HTR-8/SVneo (cell line): Measurements from ENCODE around the gene REM2.

Source experiments
- DNase-seq: peaks from one replicate; pipeline ENCODE4 v3.0.0; 2011; ENCODE audit warnings: low spot score, mixed read lengths; ENCODE audit not compliant: insufficient read length
- FAIRE-seq: peaks from 2 replicates; lab custom pipeline; 2011; peaks lifted over from hg19 to GRCh38; lab: Jason Lieb, UNC

The REM2 gene, protein sequence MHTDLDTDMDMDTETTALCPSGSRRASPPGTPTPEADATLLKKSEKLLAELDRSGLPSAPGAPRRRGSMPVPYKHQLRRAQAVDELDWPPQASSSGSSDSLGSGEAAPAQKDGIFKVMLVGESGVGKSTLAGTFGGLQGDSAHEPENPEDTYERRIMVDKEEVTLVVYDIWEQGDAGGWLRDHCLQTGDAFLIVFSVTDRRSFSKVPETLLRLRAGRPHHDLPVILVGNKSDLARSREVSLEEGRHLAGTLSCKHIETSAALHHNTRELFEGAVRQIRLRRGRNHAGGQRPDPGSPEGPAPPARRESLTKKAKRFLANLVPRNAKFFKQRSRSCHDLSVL

DNA sequence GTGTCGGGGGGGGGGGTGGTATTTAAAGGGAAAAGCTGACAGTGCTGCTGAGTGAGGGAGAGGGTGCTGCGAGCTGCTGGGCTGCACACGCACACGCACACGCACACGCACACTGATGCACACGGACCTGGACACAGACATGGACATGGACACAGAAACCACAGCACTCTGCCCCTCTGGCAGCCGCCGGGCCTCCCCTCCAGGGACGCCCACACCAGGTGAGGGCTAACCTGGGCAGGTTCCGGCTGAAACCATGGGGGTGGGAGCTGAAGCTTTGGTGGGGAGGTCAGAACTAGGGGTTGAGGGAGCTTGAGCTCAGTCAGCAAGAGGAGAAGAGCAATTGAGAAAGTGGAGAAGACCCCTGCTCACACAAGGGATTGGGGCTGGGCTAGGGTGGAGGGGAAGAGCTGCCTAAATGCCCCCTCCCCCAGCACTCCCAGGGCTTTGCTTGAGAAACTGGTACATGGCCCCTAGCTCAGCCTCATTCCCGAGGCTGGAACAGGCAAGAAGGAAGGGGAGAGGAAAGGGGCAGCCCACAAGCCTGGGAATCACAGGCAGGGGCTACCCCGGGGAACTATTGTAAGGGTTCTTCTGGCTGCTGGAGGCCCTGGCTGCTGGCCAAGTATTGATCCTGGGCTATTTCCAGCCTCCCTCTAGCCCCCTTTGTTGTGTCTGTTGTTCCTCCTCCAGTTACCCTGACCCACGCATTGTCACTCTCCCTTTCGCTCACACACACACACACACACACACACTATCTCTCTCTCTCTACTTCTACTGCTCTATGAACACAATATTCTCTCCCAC lies at the start of gene REM2:
TSS of gene REM2 (plus strand) at position 50 of the 804 bp plus-strand sequence. CDS start at position 116, 66 bp downstream.
- FAIRE-seq, result no peak
- DNase-seq, result no peak

DNA sequence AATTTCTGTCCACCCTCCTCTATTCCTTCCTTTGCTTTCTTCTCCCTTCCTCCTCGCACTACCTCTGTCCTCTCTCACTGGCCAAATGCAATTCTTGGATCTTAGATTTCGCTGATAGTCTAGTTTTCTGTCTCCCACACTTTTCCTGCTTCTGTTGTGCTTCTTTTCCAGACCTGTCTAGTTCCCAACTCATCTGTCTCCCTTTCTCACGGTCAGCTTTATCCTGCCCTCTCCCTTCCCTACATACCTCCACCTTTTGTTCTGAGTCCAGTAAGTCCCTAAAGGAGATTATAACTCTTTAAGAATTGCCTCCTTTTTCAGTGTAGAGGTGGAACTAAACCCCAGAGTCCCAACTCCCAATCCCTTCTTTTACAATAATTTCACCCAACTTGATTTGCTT lies 47.5 kb upstream of the REM2 start:
- no peak for DNase-seq

DNA sequence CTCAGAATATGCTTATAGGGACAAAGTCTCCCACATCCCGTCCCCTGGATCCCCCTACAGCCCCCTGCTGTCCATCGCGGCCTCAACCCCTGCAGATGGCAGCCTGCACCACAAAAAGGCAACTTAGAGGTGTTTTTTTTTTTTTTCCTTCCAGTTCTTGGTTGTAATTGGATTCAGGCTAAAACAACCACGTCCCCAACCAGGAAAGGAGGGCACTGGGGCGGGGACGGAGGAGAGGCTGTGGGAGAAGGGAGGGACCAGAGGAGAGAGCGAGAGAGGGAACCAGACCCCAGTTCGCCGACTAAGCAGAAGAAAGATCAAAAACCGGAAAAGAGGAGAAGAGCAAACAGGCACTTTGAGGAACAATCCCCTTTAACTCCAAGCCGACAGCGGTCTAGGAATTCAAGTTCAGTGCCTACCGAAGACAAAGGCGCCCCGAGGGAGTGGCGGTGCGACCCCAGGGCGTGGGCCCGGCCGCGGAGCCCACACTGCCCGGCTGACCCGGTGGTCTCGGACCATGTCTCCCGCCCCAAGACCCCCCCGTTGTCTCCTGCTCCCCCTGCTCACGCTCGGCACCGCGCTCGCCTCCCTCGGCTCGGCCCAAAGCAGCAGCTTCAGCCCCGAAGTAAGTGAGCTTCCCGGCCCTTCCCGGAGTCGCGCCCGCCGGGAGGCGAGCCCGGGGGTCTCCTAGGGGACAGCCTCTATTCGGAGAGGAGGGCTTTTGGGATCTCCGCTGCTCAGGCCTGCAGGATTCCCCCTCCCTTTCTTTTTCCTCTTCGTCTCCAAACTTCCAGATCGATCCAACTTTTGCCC lies 46.5 kb upstream of the REM2 start, which contains the start of gene MMP14:
TSS of gene MMP14 (plus strand) at position 285 of the 813 bp plus-strand sequence. CDS start at position 518, 233 bp downstream.
- FAIRE-seq (no peak), DNase-seq (peak; percentile 58)

More for the DNA sequence above, 47.5 kb upstream of the REM2 start:
- FAIRE-seq, result no peak

DNA sequence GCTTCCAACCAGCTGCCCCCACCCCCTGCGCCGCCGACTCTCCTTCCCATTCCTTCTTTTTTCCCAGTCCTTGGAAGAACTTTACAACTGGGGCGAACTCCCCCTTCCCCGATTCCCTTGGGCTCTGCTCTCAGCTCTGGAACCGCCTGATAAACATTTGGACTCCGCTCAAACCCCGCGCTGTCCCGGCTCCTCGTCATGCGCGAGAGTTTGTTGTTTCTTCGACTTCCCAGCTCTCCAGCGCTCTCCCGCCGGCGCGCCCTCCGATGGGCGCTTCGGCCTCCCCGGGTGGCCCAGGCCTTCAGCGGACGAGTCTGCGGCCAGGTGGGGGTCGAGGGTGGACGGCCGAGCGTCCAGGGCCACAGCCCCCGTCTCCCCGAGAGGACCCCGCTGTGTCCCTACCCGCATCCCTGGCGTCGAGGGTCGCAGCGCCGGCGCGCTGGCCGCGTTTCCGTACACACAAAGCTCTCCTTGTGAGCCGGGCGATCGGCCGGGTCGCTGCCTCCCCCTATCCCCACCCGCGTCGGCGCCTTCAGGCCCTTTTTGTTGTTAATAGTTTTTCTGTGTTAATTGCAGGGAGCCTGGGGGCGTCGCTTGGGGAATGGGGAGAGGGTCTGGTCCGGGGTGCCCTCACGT lies 45.8 kb upstream of the REM2 start:
- no peak for FAIRE-seq
- peak; percentile 19 for DNase-seq

DNA sequence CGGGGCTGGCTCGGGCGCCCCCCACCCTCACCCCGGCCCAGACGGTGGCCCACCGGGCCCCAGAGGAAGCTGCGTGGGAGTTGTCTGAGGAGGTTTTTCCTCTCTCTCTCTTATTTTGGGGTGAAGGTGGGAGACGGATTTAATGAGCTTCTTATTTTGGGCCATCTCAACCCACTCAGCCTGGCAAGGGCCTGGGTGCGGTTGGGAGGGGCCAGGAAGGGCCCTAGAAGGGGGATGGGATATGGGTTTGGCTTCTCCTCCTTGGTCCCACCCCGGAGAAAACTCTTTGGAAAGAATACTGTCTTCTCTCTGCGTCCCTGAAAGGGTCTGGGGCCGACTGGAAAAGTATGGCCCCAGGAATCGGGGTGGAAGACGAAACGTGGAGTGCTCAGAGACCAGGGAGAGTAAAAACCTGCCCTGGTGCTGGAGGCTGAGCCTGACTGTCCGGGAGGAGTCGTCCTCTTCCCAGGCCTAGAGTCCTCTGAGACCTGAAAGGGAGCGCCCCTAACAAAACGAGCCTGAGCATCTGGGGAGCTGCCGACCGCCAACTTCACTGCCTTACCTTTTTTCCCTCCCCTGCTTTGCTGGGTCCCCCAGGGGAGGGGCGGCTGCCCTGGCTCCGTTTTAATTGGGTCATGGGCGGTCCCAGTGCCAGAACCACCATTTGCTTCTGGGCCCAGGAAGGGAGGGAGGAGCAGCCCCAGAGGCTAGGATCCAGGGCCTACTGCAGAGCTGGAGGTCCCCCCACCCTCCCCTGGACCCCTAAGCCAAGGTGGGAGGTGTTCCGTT lies 45.1 kb upstream of the REM2 start:
- DNase-seq, result no peak
- FAIRE-seq, result no peak

DNA sequence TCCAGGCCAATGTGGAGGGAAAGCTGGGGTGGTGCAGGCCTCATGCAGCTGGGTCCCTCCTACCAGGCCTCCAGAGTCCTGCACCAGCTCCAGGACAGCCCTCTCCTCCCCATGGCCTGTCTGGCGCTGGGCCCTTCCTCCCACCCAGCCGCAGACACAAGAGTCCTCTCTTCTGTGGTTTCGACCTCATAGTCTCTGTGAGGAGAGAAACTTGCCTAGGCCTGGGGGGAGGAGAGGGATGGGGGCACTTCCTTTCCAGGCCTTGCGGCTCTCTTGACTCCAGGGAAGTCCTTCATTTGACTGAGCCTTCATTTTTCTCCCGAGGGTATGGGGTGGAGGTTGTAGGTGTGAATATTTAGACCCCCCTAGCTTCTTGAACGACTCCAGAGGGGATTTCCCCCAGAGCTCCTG lies 44.4 kb upstream of the REM2 start:
- no peak for DNase-seq

DNA sequence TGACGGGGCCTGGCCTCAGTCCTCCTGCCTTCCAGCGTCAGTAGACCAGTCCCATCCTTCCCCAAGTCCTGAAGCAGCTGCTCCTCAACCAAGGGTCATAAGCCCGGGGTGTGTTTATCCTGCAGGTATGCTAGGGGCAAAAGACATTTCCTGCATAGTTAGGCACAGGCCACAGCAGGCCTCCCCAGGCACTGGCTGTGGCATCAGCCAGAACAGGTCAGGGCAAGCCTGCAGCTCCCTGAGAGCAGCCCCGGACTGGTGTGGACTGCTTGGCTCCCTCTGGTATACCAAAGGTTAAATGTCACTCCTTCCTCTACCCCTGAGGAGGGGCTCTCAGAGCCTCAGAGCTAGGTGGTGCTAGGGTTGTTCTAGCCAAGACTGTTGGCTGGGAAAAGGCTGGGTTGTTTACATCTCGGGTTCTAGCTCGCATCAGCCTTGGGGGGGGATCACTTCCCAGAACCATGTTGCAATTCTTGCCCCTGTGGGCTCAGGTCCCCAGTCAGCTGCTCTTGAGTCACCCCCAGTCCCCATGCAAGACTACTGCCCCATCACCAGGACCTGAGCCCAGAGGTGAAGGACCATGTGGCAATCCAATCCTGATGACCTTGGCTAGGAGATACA lies 43.8 kb upstream of the REM2 start:
- no peak for FAIRE-seq
- no peak for DNase-seq

More for the DNA sequence above, 44.4 kb upstream of the REM2 start:
- no peak for FAIRE-seq

DNA sequence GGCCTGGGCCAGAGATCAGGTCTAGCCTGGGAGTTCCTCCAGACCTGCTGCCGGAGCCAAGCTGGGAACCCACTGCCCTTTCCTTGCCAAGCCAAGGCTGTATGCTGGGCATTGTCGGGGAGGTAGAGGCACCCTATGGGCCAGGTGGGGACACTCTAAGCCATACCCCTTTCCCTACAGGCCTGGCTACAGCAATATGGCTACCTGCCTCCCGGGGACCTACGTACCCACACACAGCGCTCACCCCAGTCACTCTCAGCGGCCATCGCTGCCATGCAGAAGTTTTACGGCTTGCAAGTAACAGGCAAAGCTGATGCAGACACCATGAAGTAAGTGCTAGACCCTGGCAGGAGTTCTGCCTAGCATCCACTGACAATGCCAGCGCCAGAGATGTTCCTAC lies 41.7 kb upstream of the REM2 start:
- DNase-seq (no peak), FAIRE-seq (no peak)

DNA sequence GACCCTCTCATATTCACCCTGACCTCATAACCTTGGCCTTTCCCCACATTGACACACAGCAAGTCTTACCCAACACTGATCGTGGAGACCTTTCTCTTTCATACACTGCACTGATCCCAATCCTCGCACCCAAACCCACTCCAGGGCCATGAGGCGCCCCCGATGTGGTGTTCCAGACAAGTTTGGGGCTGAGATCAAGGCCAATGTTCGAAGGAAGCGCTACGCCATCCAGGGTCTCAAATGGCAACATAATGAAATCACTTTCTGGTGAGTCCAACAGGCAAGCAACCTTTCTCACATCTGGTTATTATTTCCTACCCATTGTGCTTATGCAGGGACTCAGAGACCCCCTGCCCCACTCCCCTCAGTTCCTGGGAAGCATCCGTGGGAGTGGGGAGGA lies 41.3 kb upstream of the REM2 start:
- no peak for DNase-seq

DNA sequence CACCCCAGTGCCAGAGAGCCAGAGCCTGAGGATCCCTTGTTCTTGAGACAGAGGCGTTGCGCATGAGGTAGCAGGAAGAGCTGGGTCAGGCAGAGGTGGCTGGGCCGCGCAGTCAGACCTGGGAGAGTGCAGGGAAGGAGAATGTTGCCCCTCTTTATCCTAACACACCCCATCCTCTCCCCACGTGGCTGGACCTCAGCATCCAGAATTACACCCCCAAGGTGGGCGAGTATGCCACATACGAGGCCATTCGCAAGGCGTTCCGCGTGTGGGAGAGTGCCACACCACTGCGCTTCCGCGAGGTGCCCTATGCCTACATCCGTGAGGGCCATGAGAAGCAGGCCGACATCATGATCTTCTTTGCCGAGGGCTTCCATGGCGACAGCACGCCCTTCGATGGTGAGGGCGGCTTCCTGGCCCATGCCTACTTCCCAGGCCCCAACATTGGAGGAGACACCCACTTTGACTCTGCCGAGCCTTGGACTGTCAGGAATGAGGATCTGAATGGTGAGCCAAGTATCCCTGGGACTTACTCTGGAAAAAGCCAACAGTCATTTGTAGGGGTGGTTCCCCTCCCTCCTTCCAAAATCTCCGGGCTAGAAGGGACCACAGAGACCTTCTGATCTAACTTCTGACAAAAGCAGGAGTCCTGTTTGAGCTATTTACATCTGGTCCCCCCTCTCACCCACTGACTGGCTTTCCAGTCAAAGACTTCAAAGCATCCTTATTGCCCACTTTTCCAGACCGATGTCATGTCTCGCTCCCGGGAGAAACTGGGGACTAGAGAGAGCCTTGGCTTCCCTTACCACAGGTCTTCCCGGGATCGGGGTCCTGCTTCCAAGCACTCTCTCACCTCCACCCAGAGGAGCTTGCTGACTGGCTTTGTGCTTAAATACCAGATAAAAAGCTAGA lies 40.6 kb upstream of the REM2 start:
- FAIRE-seq (no peak), DNase-seq (no peak)

More for the DNA sequence above, 41.3 kb upstream of the REM2 start:
- FAIRE-seq, result no peak

DNA sequence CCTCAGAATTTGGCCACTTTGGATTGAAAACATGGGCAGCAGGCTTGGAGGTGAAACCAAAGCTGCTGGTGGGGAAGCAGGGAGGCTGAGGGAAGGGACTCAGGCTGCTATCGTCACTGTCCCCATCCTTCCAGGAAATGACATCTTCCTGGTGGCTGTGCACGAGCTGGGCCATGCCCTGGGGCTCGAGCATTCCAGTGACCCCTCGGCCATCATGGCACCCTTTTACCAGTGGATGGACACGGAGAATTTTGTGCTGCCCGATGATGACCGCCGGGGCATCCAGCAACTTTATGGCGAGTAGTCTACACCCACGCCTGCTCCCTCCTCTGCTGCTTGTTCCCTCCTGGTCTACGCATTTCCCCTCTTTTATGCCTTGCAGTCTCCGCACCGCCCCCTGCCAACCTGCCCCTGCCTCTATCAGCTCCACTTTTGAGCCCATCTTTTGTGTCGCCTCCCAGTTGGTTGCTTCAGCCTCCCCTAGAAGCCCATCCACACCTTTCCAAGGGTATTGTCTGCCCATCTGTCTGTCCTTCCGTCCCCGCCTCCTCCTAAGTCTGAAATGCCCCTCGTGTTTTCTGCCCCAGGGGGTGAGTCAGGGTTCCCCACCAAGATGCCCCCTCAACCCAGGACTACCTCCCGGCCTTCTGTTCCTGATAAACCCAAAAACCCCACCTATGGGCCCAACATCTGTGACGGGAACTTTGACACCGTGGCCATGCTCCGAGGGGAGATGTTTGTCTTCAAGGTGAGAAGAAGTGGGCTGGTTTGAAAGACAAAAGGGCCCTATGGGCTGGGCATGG lies 39.7 kb upstream of the REM2 start:
- FAIRE-seq, result no peak
- no peak for DNase-seq

DNA sequence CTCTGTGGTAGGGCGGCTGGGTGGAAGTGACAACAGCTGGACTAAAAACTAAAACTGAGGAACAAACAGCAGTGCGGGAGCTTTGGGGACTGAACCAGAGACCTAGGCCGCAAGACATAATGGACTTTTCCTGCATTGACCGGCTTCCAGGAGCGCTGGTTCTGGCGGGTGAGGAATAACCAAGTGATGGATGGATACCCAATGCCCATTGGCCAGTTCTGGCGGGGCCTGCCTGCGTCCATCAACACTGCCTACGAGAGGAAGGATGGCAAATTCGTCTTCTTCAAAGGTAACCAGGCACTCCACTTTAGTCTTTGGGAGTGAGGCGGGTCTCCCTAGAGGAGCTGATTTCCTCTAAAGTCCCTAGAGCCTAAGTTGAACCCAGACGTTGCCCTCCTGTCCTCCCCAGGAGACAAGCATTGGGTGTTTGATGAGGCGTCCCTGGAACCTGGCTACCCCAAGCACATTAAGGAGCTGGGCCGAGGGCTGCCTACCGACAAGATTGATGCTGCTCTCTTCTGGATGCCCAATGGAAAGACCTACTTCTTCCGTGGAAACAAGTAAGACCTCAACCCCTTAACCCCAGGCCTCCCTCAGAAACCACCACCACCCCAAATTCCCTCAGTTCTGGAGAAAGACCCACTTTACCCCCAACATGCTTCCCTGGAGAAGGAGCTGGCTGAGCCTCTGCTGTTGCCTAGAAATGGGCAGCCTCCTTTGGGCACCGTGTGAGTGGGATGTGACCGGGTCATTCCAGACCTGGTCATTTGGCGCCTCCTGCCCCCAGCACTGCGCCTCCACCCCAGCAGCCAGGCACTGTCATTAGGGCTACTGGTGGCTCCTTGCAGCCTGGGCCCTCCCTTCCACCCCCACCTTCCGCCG lies 38.6 kb upstream of the REM2 start:
- FAIRE-seq (no peak), DNase-seq (no peak)

DNA sequence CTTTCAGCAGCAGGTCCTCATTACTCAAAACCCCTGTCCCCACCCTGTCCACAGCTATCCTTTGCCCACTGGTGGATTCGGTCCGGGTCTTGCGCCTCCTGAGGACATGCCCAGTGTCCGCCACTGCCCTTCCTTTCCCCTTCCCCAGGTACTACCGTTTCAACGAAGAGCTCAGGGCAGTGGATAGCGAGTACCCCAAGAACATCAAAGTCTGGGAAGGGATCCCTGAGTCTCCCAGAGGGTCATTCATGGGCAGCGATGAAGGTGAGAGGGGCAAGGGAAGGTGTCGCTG lies 38.0 kb upstream of the REM2 start:
- FAIRE-seq (no peak), DNase-seq (no peak)

DNA sequence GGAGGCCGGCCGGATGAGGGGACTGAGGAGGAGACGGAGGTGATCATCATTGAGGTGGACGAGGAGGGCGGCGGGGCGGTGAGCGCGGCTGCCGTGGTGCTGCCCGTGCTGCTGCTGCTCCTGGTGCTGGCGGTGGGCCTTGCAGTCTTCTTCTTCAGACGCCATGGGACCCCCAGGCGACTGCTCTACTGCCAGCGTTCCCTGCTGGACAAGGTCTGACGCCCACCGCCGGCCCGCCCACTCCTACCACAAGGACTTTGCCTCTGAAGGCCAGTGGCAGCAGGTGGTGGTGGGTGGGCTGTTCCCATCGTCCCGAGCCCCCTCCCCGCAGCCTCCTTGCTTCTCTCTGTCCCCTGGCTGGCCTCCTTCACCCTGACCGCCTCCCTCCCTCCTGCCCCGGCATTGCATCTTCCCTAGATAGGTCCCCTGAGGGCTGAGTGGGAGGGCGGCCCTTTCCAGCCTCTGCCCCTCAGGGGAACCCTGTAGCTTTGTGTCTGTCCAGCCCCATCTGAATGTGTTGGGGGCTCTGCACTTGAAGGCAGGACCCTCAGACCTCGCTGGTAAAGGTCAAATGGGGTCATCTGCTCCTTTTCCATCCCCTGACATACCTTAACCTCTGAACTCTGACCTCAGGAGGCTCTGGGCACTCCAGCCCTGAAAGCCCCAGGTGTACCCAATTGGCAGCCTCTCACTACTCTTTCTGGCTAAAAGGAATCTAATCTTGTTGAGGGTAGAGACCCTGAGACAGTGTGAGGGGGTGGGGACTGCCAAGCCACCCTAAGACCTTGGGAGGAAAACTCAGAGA lies 37.0 kb upstream of the REM2 start:
- DNase-seq (no peak), FAIRE-seq (no peak)

DNA sequence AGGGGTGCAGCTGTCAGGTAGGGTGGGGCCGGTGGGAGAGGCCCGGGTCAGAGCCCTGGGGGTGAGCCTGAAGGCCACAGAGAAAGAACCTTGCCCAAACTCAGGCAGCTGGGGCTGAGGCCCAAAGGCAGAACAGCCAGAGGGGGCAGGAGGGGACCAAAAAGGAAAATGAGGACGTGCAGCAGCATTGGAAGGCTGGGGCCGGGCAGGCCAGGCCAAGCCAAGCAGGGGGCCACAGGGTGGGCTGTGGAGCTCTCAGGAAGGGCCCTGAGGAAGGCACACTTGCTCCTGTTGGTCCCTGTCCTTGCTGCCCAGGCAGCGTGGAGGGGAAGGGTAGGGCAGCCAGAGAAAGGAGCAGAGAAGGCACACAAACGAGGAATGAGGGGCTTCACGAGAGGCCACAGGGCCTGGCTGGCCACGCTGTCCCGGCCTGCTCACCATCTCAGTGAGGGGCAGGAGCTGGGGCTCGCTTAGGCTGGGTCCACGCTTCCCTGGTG lies 36.2 kb upstream of the REM2 start:
- FAIRE-seq (no peak), DNase-seq (no peak)
